Prostate gland (tissue), 2 donors: ENCODE data around the gene EXOC3L2.

Experiments
- POLR2A ChIP-seq: fragments of 450-650 bp; IDR thresholded peaks from one replicate; pipeline ENCODE4 v1.6.1; 2016; ENCODE audit warnings: antibody characterized with exemption, mild to moderate bottlenecking
- POLR2AphosphoS5 ChIP-seq: sonication (generic); formaldehyde crosslinking; IDR thresholded peaks from one replicate; pipeline ENCODE4 v1.6.1; 2017; ENCODE audit warnings: antibody characterized with exemption
- TF ChIP-seq, protein P1 (sequence below), 4 experiments: fragments of 200-600 bp in 2 of 4; fragments of 450-650 bp in 2 of 4; sonication (generic) in 2 of 4; IDR thresholded peaks; 1 replicate in 3 of 4; 2 replicates in 1 of 4; pipeline ENCODE4 v1.5.1; 2016 to 2019; ENCODE audit warnings: antibody characterized with exemption in 4 of 4, mild to moderate bottlenecking in 2 of 4, moderate library complexity in 2 of 4

DNA sequence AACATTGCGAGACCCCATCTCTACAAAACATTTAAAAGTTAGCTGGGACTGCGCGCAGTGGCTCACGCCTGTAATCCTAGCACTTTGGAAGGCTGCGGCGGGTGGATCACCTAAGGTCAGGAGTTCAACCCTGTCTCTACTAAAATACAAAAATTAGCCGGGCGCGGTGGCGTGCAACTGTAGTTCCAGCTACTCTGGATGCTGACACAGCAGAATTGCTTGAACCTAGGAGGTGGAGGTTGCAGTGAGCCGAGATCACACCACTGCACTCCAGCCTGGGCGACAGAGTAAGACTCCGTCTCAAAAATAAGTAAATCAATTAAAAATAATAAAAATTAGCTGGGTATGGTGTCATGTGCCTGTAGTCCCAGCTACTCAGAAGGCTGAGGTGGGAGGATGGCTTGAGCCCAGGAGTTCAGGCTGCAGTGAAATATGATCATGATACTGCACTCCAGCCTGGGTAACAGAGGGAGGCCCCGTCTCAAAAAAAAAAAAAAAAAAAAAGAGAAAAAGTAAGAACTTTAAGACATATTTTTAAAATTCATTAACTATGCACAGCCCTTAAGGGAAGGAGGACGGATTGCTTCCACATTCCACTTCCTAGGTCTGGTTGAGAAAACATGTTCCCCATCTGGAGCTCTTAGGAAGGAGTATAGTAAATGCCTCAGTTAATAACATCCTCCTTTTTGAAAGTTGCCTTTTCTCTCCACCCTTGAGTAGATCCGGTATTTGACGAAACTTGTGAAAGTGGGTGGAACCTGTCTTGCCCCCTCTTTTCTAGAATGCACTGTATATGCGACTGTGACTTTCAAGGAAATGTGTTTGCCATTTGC lies 26.1 kb downstream of the EXOC3L2 start:
- TF ChIP-seq, protein P1, sequence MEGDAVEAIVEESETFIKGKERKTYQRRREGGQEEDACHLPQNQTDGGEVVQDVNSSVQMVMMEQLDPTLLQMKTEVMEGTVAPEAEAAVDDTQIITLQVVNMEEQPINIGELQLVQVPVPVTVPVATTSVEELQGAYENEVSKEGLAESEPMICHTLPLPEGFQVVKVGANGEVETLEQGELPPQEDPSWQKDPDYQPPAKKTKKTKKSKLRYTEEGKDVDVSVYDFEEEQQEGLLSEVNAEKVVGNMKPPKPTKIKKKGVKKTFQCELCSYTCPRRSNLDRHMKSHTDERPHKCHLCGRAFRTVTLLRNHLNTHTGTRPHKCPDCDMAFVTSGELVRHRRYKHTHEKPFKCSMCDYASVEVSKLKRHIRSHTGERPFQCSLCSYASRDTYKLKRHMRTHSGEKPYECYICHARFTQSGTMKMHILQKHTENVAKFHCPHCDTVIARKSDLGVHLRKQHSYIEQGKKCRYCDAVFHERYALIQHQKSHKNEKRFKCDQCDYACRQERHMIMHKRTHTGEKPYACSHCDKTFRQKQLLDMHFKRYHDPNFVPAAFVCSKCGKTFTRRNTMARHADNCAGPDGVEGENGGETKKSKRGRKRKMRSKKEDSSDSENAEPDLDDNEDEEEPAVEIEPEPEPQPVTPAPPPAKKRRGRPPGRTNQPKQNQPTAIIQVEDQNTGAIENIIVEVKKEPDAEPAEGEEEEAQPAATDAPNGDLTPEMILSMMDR (IDR thresholded peaks at IDR 0.05), result no peak
- TF ChIP-seq POLR2A (no peak), POLR2AphosphoS5 (no peak)
